ENCODE measurements around the gene FTO.

The FTO gene

GRCh38 chr16:54062361-54063278 lies 358.7 kb downstream of the FTO start:
- no peak for DNase-seq

GRCh38 chr16:54063279-54063773 lies 359.4 kb downstream of the FTO start:
- DNase-seq: no peak

- DNase-seq: no peak
Measured at GRCh38 chr16:54066451-54067105, 362.6 kb downstream of the FTO start.

GRCh38 chr16:54067322-54068065 lies 363.5 kb downstream of the FTO start:
- DNase-seq: no peak

- DNase-seq: no peak
Measured at GRCh38 chr16:54068212-54068611, 364.3 kb downstream of the FTO start.

- no peak for DNase-seq
Measured at GRCh38 chr16:54069601-54070239, 365.8 kb downstream of the FTO start.

GRCh38 chr16:54070789-54071343 lies 366.9 kb downstream of the FTO start:
- no peak for DNase-seq

- DNase-seq: no peak
Measured at GRCh38 chr16:54071514-54071913, 367.6 kb downstream of the FTO start.

GRCh38 chr16:54072237-54072636 lies 368.3 kb downstream of the FTO start:
- DNase-seq: no peak

GRCh38 chr16:54073356-54073755 lies 369.4 kb downstream of the FTO start:
- DNase-seq: no peak

- no peak for DNase-seq
Measured at GRCh38 chr16:54075446-54075845, 371.5 kb downstream of the FTO start.

GRCh38 chr16:54076006-54076504 lies 372.1 kb downstream of the FTO start:
- no peak for DNase-seq

- DNase-seq: peak; percentile 32
Measured at GRCh38 chr16:54077050-54077821, 373.3 kb downstream of the FTO start.

- DNase-seq: peak; percentile 72
Measured at GRCh38 chr16:54080524-54081008, 376.6 kb downstream of the FTO start.

- DNase-seq: no peak
Measured at GRCh38 chr16:54086791-54087190, 382.8 kb downstream of the FTO start.

- no peak for DNase-seq
Measured at GRCh38 chr16:54090602-54091001, 386.6 kb downstream of the FTO start.

GRCh38 chr16:54093281-54093680 lies 389.3 kb downstream of the FTO start:
- no peak for DNase-seq

GRCh38 chr16:54094641-54095040 lies 390.7 kb downstream of the FTO start:
- DNase-seq: no peak

GRCh38 chr16:54096607-54097006 lies 392.7 kb downstream of the FTO start:
- DNase-seq: no peak

GRCh38 chr16:54097774-54098173 lies 393.8 kb downstream of the FTO start:
- no peak for DNase-seq

- no peak for DNase-seq
Measured at GRCh38 chr16:54098247-54098646, 394.3 kb downstream of the FTO start.
